Measurements from ENCODE around the gene ZCCHC10.
"Not testable (repeated sequence)": the region's sequence is repeated elsewhere in the genome, so short reads cannot be mapped to it uniquely, and the experiment has no call there.

Gene ZCCHC10

DNA sequence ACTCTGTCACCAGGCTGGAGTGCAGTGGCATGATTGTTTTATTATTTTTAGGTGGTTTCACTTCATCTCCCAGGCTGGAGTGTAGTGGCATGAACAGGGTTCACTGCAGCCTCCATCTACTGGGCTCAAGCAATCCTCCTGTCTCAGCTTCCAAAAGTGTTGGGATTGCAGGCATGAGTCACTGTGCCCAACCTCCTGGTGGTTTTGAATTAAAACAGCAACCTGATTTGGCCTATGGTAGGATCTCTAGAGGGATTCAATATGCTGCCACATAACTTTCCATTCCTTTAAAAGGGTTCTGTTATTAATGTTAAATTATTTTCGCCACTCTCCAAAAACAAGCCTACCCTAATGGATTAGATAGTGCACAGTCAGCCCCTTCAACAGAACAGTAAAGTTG, 15.6 kb upstream of the ZCCHC10 start:
- no peak overlapping the region for H3K27ac ChIP-seq
- TF ChIP-seq ZFX (IDR thresholded peaks at IDR 0.05; ENCODE audit: borderline replicate concordance) (no peak), CTCF (IDR thresholded peaks at IDR 0.05) (no peak)

GRCh38 chr5:133041157-133041784, 14.9 kb upstream of the ZCCHC10 start:
- H3K27ac ChIP-seq = no peak overlapping the region
- no peak for TF ChIP-seq CTCF (IDR thresholded peaks at IDR 0.05)
- TF ChIP-seq ZFX (IDR thresholded peaks at IDR 0.05; ENCODE audit: borderline replicate concordance) = no peak

DNA sequence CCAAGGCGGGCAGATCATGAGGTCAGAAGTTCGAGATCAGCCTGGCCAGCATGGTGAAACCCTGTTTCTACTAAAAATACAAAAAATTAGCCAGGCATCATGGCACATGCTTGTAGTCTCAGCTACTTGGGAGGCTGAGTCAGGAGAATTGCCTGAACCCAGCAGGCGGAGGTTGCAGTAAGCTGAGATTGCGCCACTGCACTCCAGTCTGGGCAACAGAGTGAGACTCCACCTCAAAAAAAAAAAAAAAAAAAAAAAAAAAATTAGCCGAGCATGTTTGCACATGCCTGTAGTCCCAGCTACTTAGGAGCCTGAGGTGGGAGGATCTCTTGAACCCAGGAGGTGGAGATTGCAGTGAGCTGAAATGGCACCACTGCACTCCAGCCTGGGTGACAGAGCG, 10.3 kb upstream of the ZCCHC10 start:
- H3K27ac ChIP-seq = not testable (repeated sequence)

- TF ChIP-seq ZFX (IDR thresholded peaks at IDR 0.05; ENCODE audit: borderline replicate concordance) = no peak
- no peak for TF ChIP-seq CTCF (IDR thresholded peaks at IDR 0.05)
- no peak overlapping the region for H3K27ac ChIP-seq
Measured at GRCh38 chr5:133035224-133035623, 8.9 kb upstream of the ZCCHC10 start.

DNA sequence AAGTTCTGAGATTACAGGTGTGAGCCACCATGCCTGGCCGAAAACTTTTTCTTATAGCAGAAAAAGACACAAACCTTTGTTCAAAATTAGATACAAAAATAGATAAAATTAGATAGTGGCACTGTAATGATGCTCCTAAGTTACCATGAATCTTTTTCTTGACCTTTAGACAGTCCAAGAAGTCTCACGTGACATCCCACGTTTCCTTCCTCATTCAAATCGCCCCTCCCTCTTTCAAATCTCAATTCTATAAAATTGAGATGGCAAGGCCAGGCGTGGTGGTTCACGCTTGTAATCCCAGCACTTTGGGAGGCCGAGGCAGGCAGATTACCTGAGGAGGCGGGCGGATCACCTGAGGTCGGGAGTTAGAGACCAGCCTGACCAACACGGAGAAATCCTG, 7.7 kb upstream of the ZCCHC10 start:
- TF ChIP-seq CTCF (IDR thresholded peaks at IDR 0.05) = no peak
- TF ChIP-seq ZFX (IDR thresholded peaks at IDR 0.05; ENCODE audit: borderline replicate concordance) = no peak
- H3K27ac ChIP-seq = no peak overlapping the region

DNA sequence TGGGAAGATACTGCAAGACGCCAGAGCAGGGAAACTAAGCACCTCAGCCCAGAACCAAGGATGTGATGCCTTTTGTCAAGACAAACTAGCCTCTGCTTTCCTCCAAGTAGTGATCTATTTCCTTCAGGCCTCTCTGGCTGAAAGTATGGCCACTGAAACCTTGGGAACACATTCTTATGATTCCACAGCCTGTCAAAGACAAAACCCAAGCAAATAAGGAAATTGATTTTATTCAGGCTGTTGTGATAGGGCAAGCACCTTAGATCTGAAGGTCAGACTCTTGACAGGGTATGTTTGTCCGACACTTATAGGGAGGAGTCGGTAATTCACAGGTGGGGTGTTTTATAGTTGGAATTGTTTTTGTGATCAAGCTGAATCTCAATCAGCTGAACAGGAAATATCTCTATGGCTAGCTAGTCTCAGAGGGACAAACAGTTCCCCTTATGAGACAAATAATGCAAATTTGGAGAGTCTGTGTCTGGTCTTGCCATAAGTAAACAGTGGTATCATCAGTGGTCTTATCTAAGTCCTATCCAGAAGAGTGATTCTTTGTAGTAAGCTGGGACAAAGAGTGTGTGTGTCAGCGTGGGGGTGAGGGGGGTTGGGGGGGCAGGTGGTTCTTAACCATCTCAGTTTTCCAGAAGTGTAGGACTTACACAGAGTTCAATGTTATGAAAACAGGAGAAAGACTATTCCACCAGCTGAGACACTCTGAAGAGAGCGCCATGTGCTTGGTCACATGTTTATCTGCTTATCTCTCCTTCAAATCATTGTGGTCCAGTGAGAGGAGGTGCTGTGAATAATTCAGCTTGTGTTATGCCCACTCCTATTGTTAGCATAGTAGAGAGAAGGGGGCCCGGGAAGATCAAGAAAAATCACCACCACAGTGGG, 6.7 kb upstream of the ZCCHC10 start:
- TF ChIP-seq ZFX (IDR thresholded peaks at IDR 0.05; ENCODE audit: borderline replicate concordance) = no peak
- TF ChIP-seq CTCF (IDR thresholded peaks at IDR 0.05) = no peak
- no peak overlapping the region for H3K27ac ChIP-seq

- no peak for TF ChIP-seq ZFX (IDR thresholded peaks at IDR 0.05; ENCODE audit: borderline replicate concordance)
- no peak for TF ChIP-seq CTCF (IDR thresholded peaks at IDR 0.05)
- H3K27ac ChIP-seq = no peak overlapping the region
Measured at GRCh38 chr5:133030343-133031005, 4.1 kb upstream of the ZCCHC10 start.
